HG02884 (cell line): ENCODE measurements around the gene SLC9C2.
"Not testable (repeated sequence)": the region's sequence is repeated elsewhere in the genome, so short reads cannot be mapped to it uniquely, and the experiment has no call there.

Experiments
- ATAC-seq: cut with Tn5 transposase; IDR thresholded peaks from one replicate; pipeline ENCODE4 v1.9.1; 2021; ENCODE audit warnings: mild to moderate bottlenecking, moderate library complexity; ENCODE audit not compliant: unreplicated experiment

The SLC9C2 gene

DNA sequence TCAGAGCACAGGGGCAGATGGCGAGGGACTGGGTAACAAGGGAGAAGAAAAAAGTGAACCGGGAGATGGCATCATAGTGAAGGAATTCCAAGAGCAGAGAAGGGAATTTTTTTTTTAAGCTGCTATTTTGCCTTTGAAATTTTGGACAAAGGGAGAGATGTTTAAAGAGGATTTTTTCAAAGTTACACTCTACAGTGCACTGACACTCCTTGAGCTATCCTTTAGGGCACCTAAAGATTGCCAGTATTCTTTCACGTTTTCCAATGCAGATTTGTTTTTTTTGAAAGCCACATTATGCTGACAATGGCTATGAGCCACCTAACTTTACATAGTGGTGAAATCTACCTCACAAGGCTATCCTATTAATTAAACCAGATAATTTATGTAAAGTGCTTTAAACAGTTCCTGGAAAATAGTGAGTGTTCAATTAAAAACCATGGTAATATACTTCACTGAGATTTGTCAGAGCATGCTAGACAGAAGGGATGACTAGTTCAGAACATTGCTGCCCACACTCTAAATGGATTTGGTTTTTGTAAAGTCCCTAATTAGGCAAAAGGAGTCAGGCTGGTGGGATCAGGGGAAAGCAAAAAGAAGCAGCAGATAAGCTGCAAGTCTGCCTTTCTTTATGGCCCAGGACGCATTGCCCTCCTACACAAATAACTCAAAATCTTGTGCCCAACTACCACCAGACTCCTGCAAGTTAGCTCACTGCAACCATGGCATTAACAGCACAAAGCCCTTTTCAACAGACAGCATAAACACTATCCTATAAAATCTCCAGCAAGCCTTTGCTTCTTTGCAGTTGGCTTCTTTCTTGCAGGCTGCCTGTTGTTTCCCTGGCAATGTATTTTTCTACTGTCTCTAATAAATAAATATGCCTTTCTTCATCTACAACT, 71.8 kb downstream of the SLC9C2 start:
- ATAC-seq = no peak

DNA sequence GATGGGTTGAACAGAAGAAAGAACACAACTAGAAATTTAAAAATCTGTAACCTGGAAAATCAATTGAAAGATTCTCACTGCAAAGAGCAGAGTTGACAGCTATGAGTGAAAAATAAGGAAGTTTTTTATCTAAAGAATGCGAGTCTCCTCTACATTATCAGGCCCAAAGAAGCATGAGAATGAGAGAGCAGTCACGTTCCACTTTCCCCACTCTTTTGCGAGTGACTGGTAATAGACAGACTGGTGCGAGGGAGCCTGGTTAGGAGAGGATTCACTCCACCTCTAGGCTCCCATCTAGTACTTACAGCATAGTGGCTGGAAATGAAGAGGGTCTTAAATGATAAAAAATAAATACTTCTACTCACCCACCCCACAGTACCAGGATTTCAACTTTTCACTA, 73.8 kb downstream of the SLC9C2 start:
- no peak for ATAC-seq

DNA sequence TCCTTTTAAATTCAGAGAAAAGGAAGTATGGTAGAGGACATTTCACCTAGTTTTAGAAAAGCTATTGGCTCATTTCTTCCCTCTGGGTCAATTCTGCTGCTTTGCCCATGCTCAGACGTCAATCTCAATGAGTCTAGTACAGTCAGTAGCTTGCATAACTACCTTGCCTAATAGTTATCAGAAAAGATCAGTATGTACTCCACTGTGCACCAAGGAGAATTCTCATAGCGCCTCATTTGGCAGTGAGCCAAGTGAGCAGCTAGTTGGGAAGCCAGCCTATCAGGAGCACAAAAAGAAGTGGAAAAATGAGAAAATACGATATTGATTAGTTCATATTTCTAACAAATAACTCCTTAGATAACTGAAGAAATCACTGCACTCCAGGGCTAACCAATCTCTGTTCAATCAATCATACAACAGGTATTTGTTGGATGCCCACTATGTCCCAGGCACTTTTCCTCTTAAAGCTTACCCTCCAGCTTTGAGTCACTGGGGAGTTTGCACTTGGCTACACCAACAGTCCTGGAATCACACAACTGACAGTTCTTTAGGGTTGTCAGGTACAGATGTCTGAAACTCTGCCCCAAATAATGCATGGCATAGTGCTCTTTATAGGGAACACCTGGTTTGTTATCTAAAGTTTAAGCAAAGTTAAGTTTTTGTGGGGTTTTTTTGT, 75.6 kb downstream of the SLC9C2 start:
- no peak for ATAC-seq

GRCh38 chr1:173525926-173526325, 76.9 kb downstream of the SLC9C2 start:
- no peak for ATAC-seq

GRCh38 chr1:173523329-173523728, 79.5 kb downstream of the SLC9C2 start:
- no peak for ATAC-seq

GRCh38 chr1:173520799-173521198, 82.1 kb downstream of the SLC9C2 start:
- no peak for ATAC-seq

- not testable (repeated sequence) for ATAC-seq
These were observed 88.4 kb downstream of the SLC9C2 start for GRCh38 chr1:173514503-173514902.

- no peak for ATAC-seq
These were observed 93.1 kb downstream of the SLC9C2 start for GRCh38 chr1:173509797-173510196.

DNA sequence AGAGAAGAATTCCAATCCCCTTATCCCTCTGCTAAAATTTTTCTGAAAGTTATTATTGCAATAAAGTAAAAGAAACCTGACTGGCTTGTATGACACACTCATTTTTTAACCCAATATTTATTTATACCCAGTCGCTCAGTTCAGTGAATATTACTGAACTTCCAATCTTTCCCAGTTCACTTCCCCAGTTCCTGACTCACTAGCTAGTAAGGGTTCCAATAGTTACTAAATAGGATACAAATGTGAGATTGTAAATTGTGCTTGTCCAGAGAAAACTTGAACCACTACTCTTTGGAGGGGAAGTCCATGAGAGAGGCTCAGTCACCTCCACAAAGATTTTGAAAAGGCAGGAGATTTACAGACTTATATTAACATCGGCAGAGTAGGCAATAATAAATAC, 94.3 kb downstream of the SLC9C2 start:
- no peak for ATAC-seq

DNA sequence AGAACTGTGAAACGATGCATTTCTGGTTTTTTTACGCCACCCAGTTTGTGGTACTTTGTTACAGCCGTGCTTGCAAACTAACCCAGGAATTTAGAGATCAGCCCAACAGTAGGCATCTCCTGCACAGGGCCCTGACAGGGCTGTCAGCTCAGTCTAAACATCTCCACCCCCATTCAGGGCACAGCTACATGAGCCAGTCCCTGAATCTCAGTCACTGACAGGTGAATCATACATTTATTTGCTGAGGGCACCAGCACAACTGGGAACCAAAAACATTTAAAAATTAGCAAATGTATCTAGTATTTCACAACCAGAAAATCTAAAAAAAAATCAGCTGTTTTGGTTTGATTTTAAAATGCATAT, 95.0 kb downstream of the SLC9C2 start:
- ATAC-seq = no peak

DNA sequence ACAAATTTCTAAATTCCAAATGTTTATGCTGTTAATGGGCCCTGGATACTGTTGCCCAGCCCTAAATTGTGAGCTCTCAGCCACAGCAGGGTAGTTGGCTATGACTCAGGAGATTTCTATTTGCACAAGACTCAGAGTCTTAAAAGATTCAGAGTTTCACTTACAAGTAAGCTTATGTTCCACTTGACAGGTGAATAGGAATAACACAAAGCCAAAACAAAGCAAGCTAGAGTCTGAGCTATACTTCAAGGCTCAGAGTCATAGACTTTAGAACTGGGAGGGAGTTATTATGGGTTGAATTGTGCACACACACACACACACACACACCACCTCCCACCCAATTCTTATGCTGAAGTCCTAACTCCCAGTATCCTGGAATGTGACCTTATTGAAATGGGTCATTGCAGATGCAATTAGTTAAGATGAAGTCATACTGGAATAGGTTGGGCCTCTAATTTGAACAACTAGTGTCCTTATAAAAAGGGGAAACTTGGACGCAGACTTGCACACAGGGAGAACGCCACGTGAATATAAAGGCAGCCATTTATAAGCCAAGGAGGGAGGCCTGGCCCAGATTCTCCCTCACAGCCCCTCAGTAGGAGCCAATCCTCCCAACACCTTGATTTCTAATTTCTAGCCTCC, 95.5 kb downstream of the SLC9C2 start:
- ATAC-seq = no peak

- no peak for ATAC-seq
These were observed 96.4 kb downstream of the SLC9C2 start for GRCh38 chr1:173506437-173506836.

DNA sequence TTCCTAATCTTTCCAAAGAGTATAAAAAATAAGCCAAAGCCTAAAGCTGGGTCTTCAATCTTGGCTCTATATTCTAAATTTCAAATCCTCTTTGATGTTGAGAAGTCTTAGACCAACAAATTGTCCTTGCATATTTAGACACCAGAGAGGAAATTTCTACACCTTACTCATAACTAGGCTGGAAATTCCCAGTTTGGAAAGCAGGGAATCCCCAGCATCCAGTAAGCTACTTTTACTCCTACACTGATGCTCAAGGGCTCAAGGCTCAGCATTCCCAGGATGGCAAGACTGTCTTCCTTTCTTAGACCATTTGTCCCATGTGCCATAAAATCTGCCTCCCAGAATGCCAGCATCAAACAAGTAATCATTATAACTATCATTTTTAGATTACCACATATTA, 97.5 kb downstream of the SLC9C2 start:
- ATAC-seq = no peak

GRCh38 chr1:173504268-173504667, 98.6 kb downstream of the SLC9C2 start:
- no peak for ATAC-seq

GRCh38 chr1:173503391-173503790, 99.5 kb downstream of the SLC9C2 start:
- ATAC-seq = no peak

- ATAC-seq = no peak
These were observed 100.8 kb downstream of the SLC9C2 start for GRCh38 chr1:173502104-173502503.

DNA sequence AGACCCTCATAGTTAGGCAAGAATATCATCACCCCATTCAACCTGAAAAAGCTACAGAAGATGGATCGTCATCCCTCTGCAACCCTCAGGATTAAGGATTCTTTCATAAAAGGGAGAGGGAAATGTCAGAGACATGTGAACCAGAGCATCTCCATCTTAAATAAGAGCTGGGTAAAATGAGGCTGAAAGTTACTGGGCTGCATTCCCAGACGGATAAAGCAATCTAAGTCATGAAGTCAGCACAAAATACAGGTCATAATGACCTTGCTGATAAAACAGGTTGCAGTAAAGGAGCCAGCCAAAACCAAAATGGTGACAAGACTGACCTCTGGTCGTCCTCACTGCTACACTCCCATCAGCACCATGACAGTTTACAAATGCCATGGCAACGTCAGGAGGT, 103.1 kb downstream of the SLC9C2 start:
- no peak for ATAC-seq

DNA sequence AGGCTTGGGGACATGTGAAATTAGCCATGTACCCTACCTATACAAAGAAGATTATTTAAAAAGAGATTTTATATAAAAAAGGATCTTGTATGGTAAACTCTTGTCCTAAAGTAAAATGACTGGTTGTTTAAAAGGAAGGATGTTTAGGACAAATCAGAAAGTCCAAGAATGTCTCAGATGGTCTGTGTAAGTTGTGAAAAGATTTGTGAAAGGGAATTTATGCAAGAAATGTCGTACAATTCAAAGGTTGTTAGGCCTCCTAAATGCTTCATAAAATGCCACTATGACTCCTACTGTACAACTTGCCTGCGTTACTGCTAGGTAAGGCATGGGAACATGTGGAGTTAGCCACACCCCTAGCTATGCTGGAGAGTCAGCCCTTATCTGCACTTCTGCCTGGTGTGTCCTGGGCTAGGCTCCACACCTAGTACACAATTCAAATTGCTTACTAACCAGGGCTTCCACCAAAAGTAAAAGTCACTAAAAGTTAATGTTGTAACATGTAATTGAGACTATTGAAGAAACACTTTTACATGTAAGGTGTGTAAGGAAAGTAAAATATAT, 106.0 kb downstream of the SLC9C2 start:
- no peak for ATAC-seq

GRCh38 chr1:173495609-173496267, 107.1 kb downstream of the SLC9C2 start:
- ATAC-seq = no peak

- ATAC-seq = not testable (repeated sequence)
These were observed 109.7 kb downstream of the SLC9C2 start for GRCh38 chr1:173493125-173493524.

DNA sequence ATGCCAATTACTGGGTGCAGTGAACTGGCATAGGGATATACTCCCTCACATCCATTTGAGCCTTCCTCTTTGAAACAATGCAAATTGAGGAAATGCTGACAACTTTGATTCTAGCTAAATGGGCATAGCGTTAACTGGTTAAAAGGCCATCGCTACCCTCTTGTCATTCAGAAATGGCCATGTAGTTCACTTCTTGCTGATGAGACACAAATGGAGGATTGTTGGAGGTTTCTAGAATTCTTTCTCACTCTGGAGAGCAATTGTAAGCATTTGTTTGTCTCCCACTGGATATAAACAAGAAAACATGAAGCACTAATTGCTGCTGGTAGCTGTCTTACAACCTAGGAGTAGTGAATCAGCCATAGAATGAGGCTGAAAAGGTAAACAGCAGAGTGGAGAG, 111.4 kb downstream of the SLC9C2 start:
- ATAC-seq = no peak
